Measurements from ENCODE around the gene LSM2. TPM values are rescaled to one million over a fixed set of nuclear protein-coding genes. Genes with fewer than 3 reads are reported as not detected.

Gene LSM2
- total and polyA plus RNA-seq, 9 of the 15 experiments (the other 6 are each of a cell fraction or from before 2014, with no cell fraction given) = 154 to 407 (median 223) TPM

- TF ChIP-seq SMARCB1 (IDR thresholded peaks at IDR 0.05; ENCODE audit: insufficient read length, low read depth) = no peak
- TF ChIP-seq, protein P1, sequence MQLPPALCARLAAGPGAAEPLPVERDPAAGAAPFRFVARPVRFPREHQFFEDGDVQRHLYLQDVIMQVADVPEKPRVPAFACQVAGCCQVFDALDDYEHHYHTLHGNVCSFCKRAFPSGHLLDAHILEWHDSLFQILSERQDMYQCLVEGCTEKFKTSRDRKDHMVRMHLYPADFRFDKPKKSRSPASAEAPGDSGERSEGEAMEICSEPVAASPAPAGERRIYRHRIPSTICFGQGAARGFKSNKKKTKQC (CRISPR knock-in tag; IDR thresholded peaks at IDR 0.05) = no peak
- no peak for TF ChIP-seq ZNF384 (IDR thresholded peaks at IDR 0.05; ENCODE audit: low read depth, low read length)
- TF ChIP-seq ZFP1 (CRISPR knock-in tag; IDR thresholded peaks at IDR 0.05) = peak; percentile 46; the same call in 1 of the 2 replicates
- no peak; the same call in 1 of the 2 replicates for TF ChIP-seq ZBTB7A (IDR thresholded peaks at IDR 0.05; ENCODE audit: borderline replicate concordance, control insufficient read depth, low read depth, low read length)
- TF ChIP-seq CREB1 (IDR thresholded peaks at IDR 0.05) = no peak
- TF ChIP-seq CREB1 (CRISPR knock-in tag; IDR thresholded peaks at IDR 0.05) = no peak
- TF ChIP-seq RAD51 (IDR thresholded peaks at IDR 0.05; ENCODE audit: borderline replicate concordance, low read depth) = no peak
- TF ChIP-seq IFI16 (CRISPR knock-in tag; IDR thresholded peaks at IDR 0.05) = no peak
- TF ChIP-seq ZBTB43 (CRISPR knock-in tag; IDR thresholded peaks at IDR 0.05) = no peak
- TF ChIP-seq POLR2A (conservative IDR thresholded peaks at IDR 0.05) = no peak
- TF ChIP-seq MEIS2 (IDR thresholded peaks at IDR 0.05; ENCODE audit: partially characterized antibody) = peak; percentile 69
- no peak for TF ChIP-seq DNMT1 (IDR thresholded peaks at IDR 0.05)
- no peak for TF ChIP-seq ELK1 (CRISPR knock-in tag; IDR thresholded peaks at IDR 0.05)
- no peak for TF ChIP-seq MYNN (IDR thresholded peaks at IDR 0.05)
- TF ChIP-seq MYNN (CRISPR knock-in tag; IDR thresholded peaks at IDR 0.05) = no peak
- TF ChIP-seq, protein P2, sequence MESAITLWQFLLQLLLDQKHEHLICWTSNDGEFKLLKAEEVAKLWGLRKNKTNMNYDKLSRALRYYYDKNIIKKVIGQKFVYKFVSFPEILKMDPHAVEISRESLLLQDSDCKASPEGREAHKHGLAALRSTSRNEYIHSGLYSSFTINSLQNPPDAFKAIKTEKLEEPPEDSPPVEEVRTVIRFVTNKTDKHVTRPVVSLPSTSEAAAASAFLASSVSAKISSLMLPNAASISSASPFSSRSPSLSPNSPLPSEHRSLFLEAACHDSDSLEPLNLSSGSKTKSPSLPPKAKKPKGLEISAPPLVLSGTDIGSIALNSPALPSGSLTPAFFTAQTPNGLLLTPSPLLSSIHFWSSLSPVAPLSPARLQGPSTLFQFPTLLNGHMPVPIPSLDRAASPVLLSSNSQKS (CRISPR knock-in tag; IDR thresholded peaks at IDR 0.05) = no peak
- no peak for TF ChIP-seq CREB3 (tag; conservative IDR thresholded peaks at IDR 0.05; ENCODE audit: low read depth)
- TF ChIP-seq POLR2B (IDR thresholded peaks at IDR 0.05; ENCODE audit: low read depth, partially characterized antibody) = peak; percentile 24
- no peak for TF ChIP-seq ATF1 (CRISPR knock-in tag; IDR thresholded peaks at IDR 0.05)
- TF ChIP-seq ATF1 (tag; IDR thresholded peaks at IDR 0.05) = no peak
- no peak for TF ChIP-seq PHB2 (IDR thresholded peaks at IDR 0.05; ENCODE audit: low read depth)
- no peak for TF ChIP-seq ZNF668 (CRISPR knock-in tag; IDR thresholded peaks at IDR 0.05)
- TF ChIP-seq, protein P3, sequence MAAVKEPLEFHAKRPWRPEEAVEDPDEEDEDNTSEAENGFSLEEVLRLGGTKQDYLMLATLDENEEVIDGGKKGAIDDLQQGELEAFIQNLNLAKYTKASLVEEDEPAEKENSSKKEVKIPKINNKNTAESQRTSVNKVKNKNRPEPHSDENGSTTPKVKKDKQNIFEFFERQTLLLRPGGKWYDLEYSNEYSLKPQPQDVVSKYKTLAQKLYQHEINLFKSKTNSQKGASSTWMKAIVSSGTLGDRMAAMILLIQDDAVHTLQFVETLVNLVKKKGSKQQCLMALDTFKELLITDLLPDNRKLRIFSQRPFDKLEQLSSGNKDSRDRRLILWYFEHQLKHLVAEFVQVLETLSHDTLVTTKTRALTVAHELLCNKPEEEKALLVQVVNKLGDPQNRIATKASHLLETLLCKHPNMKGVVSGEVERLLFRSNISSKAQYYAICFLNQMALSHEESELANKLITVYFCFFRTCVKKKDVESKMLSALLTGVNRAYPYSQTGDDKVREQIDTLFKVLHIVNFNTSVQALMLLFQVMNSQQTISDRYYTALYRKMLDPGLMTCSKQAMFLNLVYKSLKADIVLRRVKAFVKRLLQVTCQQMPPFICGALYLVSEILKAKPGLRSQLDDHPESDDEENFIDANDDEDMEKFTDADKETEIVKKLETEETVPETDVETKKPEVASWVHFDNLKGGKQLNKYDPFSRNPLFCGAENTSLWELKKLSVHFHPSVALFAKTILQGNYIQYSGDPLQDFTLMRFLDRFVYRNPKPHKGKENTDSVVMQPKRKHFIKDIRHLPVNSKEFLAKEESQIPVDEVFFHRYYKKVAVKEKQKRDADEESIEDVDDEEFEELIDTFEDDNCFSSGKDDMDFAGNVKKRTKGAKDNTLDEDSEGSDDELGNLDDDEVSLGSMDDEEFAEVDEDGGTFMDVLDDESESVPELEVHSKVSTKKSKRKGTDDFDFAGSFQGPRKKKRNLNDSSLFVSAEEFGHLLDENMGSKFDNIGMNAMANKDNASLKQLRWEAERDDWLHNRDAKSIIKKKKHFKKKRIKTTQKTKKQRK (IDR thresholded peaks at IDR 0.05; ENCODE audit: borderline replicate concordance, low read depth, low read length) = no peak
Measured at GRCh38 chr6:31814677-31815024, 7.9 kb upstream of the LSM2 start (continued).
